ENCODE data around the gene CA12. TPM values are rescaled to one million over a fixed set of nuclear protein-coding genes. Genes with fewer than 3 reads are reported as not detected.

CA12 gene
- total and polyA plus RNA-seq, 2 of the 8 experiments (the other 6 are each of a cell fraction or from before 2014, with no cell fraction given), result 4.7 to 4.9 TPM

GRCh38 chr15:63348392-63348791 is 33.3 kb downstream of the CA12 start:
- Histone ChIP-seq H3K4me2 (ENCODE audit: insufficient read depth in 1 of 2, low read depth in 2 of 2, low read length in 2 of 2) (no peak overlapping the region), H3K27me3 (replicated peaks in 1 of 4; ENCODE audit: control insufficient read depth in 3 of 4, extremely low read depth in 1 of 4, insufficient read depth in 3 of 4, low read length in 3 of 4) (no peaks in the 10 kb centered on the region), H2BK5ac (ENCODE audit: low read depth, low read length) (no peak overlapping the region), H2BK12ac (ENCODE audit: low read depth, low read length) (no peak overlapping the region), H3K79me1 (ENCODE audit: low read depth, low read length) (no peaks in the 10 kb centered on the region), H3K23me2 (ENCODE audit: low read depth, low read length) (no peaks in the 10 kb centered on the region), H3K4me1 (replicated peaks in 1 of 4; ENCODE audit: control insufficient read depth in 3 of 4, insufficient read depth in 4 of 4, low read length in 3 of 4) (no peaks in the 10 kb centered on the region), H3K27ac (ENCODE audit: low read depth, low read length) (no peak overlapping the region), H3K18ac (ENCODE audit: extremely low read depth, low read length) (no peak overlapping the region), H3K36me3 (ENCODE audit: control insufficient read depth in 2 of 4, insufficient read depth in 4 of 4, low read length in 3 of 4) (no peaks in the 10 kb centered on the region), H4K91ac (replicated peaks; ENCODE audit: insufficient read length, low read length) (no peak overlapping the region), H3K4me3 (ENCODE audit: extremely low read depth in 1 of 4, insufficient read depth in 2 of 4, low read depth in 3 of 4, low read length in 4 of 4) (no peak overlapping the region), H3K4ac (replicated peaks; ENCODE audit: insufficient read length, low read depth, low read length) (no peak overlapping the region), H3K79me2 (ENCODE audit: control insufficient read depth in 1 of 2, insufficient read depth in 2 of 2, low read length in 2 of 2) (no peaks in the 10 kb centered on the region), H2AK5ac (ENCODE audit: low read depth, low read length) (no peak overlapping the region), H2BK120ac (replicated peaks; ENCODE audit: low read depth, low read length) (no peak overlapping the region), H3K56ac (replicated peaks; ENCODE audit: insufficient read length, low read depth, low read length) (no peak overlapping the region), H2BK15ac (ENCODE audit: low read length) (no peak overlapping the region), H3K9ac (replicated peaks in 1 of 4; ENCODE audit: extremely low read depth in 1 of 4, low read depth in 3 of 4, low read length in 3 of 4) (no peak overlapping the region), H4K8ac (ENCODE audit: extremely low read depth, insufficient read depth, low read length) (no peak overlapping the region), H3K9me3 (ENCODE audit: insufficient read depth in 2 of 2, low read depth in 1 of 2, low read length in 1 of 2) (no peaks in the 10 kb centered on the region), H2BK20ac (ENCODE audit: low read length) (no peak overlapping the region), H2AFZ (ENCODE audit: low read length) (no peak overlapping the region), H4K20me1 (replicated peaks in 1 of 2; ENCODE audit: control insufficient read depth in 1 of 2, insufficient read depth in 2 of 2, low read length in 2 of 2) (no peaks in the 10 kb centered on the region), H3K14ac (ENCODE audit: insufficient read length) (no peak overlapping the region), H3K23ac (ENCODE audit: insufficient read length) (no peak overlapping the region), H4K5ac (ENCODE audit: insufficient read length, low read depth, low read length) (no peak overlapping the region)
- FAIRE-seq, result no peak
- DNase-seq (ENCODE audit: low read depth in 1 of 2, low spot score in 2 of 2), result no peak
- CTCF ChIA-PET (ENCODE audit: partially characterized antibody), result interaction anchor here (1.1 to 1.7 kb wide), 4 partner anchors 8 to 606 kb away, joined by 3 to 8 read pairs (median 4); no protein-coding TSS in a partner anchor
- POLR2A ChIA-PET (ENCODE audit: partially characterized antibody), result interaction anchor here (0.9 to 1.1 kb wide), 2 partner anchors 8 to 10 kb away, joined by 3 read pairs; no protein-coding TSS in a partner anchor
- no peak for TF ChIP-seq JUND (IDR thresholded peaks at IDR 0.05; ENCODE audit: low read length)
- WGBS, 2 experiments (ENCODE audit: extremely low coverage in 1 of 2, insufficient coverage in 1 of 2, insufficient read length in 1 of 2, insufficient replicate concordance in 2 of 2, low coverage in 1 of 2, low lambda C conversion rate in 2 of 2, missing lambda C conversion rate in 1 of 2), result 85% methylated on average over 7 of the region's 7 CpGs; no CpG with 5 or more reads in 1 of the 2 experiments
